Activated naive CD8-positive, alpha-beta T cell treated with anti-CD3 and anti-CD28 coated beads, Interleukin-2, amount 10 ng/mL, durations not matched to agents 7 days and 5 days (primary cell): ENCODE results near the gene SPDEF. TPM values are rescaled to one million over a fixed set of nuclear protein-coding genes. Genes with fewer than 3 reads are reported as not detected.

Experiments used
- ATAC-seq: fragments of 150-1000 bp; cut with Tn5 transposase; one replicate; pipeline ENCODE4 v1.10.0; 2021; ENCODE audit warnings: low read depth, moderate library complexity
- POLR2A ChIA-PET: fragments of 350-600 bp; sonication (Branson Sonifier 250); formaldehyde crosslinking; loops from one replicate; lab custom pipeline; 2021; ENCODE audit warnings: antibody characterized with exemption; lab: Charles Lee
- DNase-seq: peaks from one replicate; pipeline ENCODE4 v3.0.0; 2021
- H3K27ac Mint-ChIP-seq: one replicate; pipeline ENCODE4 v1.8.0; 2022; ENCODE audit warnings: mild to moderate bottlenecking, mixed read lengths
- H3K27me3 Mint-ChIP-seq: one replicate; pipeline ENCODE4 v1.8.0; 2022; ENCODE audit warnings: mild to moderate bottlenecking, moderate library complexity, mixed read lengths
- H3K36me3 Mint-ChIP-seq: one replicate; pipeline ENCODE4 v1.8.0; 2021; ENCODE audit warnings: mild to moderate bottlenecking, mixed read lengths
- H3K4me1 Mint-ChIP-seq: one replicate; pipeline ENCODE4 v1.8.0; 2021; ENCODE audit warnings: mixed read lengths
- H3K4me3 Mint-ChIP-seq: one replicate; pipeline ENCODE4 v1.8.0; 2022; ENCODE audit warnings: mild to moderate bottlenecking, moderate library complexity, mixed read lengths
- H3K9me3 Mint-ChIP-seq: one replicate; pipeline ENCODE4 v1.8.0; 2021; ENCODE audit warnings: mixed read lengths
- total RNA-seq, 2 experiments: library from RNA; stranded (reverse); gene quantifications; one replicate each; pipeline ENCODE4 v1.2.3, GENCODE V29; 2021

SPDEF gene
- total RNA-seq = not detected

- Mint-ChIP-seq H3K9me3 (no peaks in the 10 kb centered on the region), H3K27ac (peak within 1 kb of the TSS; percentile 74), H3K27me3 (peaks cover 4% of the 10 kb centered on the region), H3K4me1 (peaks cover 12% of the 10 kb centered on the region), H3K36me3 (no peaks in the 10 kb centered on the region), H3K4me3 (peak within 1 kb of the TSS; percentile 41)
- DNase-seq = no peak
- POLR2A ChIA-PET = no interaction called here
- no peak for ATAC-seq
These were observed at the start of gene SPDEF for GRCh38 chr6:34556031-34556471. Gene SPDEF, minus strand, starts transcription at chr6:34556329. Its CDS starts 11,874 bp downstream, at chr6:34544455.

GRCh38 chr6:34603707-34604106 lies 47.6 kb upstream of the SPDEF start:
- Mint-ChIP-seq H3K27me3 (no peaks in the 10 kb centered on the region), H3K36me3 (peaks cover 2% of the 10 kb centered on the region), H3K9me3 (no peaks in the 10 kb centered on the region), H3K27ac (no peak overlapping the region), H3K4me1 (peaks cover 4% of the 10 kb centered on the region), H3K4me3 (no peak overlapping the region)
- POLR2A ChIA-PET = no interaction called here
- DNase-seq = no peak
- no peak for ATAC-seq

GRCh38 chr6:34602318-34603111 lies 46.4 kb upstream of the SPDEF start:
- H3K27ac Mint-ChIP-seq = no peak overlapping the region
- H3K4me1 Mint-ChIP-seq = peaks cover 8% of the 10 kb centered on the region
- POLR2A ChIA-PET = interaction anchor here (0.6 kb wide), 1 partner anchor 31 kb away, joined by 3 read pairs; no protein-coding TSS in a partner anchor
- no peak for ATAC-seq
- DNase-seq = no peak
- no peaks in the 10 kb centered on the region for H3K36me3 Mint-ChIP-seq
- H3K9me3 Mint-ChIP-seq = no peaks in the 10 kb centered on the region
- no peaks in the 10 kb centered on the region for H3K27me3 Mint-ChIP-seq
- no peak overlapping the region for H3K4me3 Mint-ChIP-seq

GRCh38 chr6:34601706-34602105 lies 45.6 kb upstream of the SPDEF start:
- no peak overlapping the region for H3K27ac Mint-ChIP-seq
- H3K4me1 Mint-ChIP-seq = peaks cover 4% of the 10 kb centered on the region
- peaks cover 1% of the 10 kb centered on the region for H3K36me3 Mint-ChIP-seq
- POLR2A ChIA-PET = no interaction called here
- no peaks in the 10 kb centered on the region for H3K27me3 Mint-ChIP-seq
- H3K4me3 Mint-ChIP-seq = no peak overlapping the region
- no peak for ATAC-seq
- no peak for DNase-seq
- no peaks in the 10 kb centered on the region for H3K9me3 Mint-ChIP-seq

- no peak overlapping the region for H3K4me3 Mint-ChIP-seq
- peaks cover 4% of the 10 kb centered on the region for H3K4me1 Mint-ChIP-seq
- H3K9me3 Mint-ChIP-seq = no peaks in the 10 kb centered on the region
- peaks cover 2% of the 10 kb centered on the region for H3K36me3 Mint-ChIP-seq
- no peaks in the 10 kb centered on the region for H3K27me3 Mint-ChIP-seq
- H3K27ac Mint-ChIP-seq = no peak overlapping the region
- DNase-seq (no peak), ATAC-seq (no peak)
- POLR2A ChIA-PET = no interaction called here
These were observed 44.7 kb upstream of the SPDEF start for GRCh38 chr6:34600796-34601195.

GRCh38 chr6:34600101-34600500 lies 44.0 kb upstream of the SPDEF start:
- POLR2A ChIA-PET = no interaction called here
- Mint-ChIP-seq H3K4me3 (no peak overlapping the region), H3K27ac (no peak overlapping the region), H3K36me3 (peaks cover 2% of the 10 kb centered on the region), H3K4me1 (peaks cover 4% of the 10 kb centered on the region), H3K9me3 (no peaks in the 10 kb centered on the region), H3K27me3 (no peaks in the 10 kb centered on the region)
- DNase-seq (no peak), ATAC-seq (no peak)

GRCh38 chr6:34598712-34599111 lies 42.6 kb upstream of the SPDEF start:
- ATAC-seq = no peak
- no peak overlapping the region for H3K27ac Mint-ChIP-seq

GRCh38 chr6:34597605-34598353 lies 41.6 kb upstream of the SPDEF start:
- no peak for ATAC-seq
- Mint-ChIP-seq H3K9me3 (no peaks in the 10 kb centered on the region), H3K4me1 (peaks cover 4% of the 10 kb centered on the region), H3K27me3 (no peaks in the 10 kb centered on the region), H3K4me3 (no peak overlapping the region), H3K27ac (no peak overlapping the region), H3K36me3 (peaks cover 2% of the 10 kb centered on the region)
- POLR2A ChIA-PET = interaction anchor here (0.6 kb wide), 1 partner anchor 37 kb away, joined by 3 read pairs; no protein-coding TSS in a partner anchor
- DNase-seq = no peak

More at GRCh38 chr6:34598712-34599111, 42.6 kb upstream of the SPDEF start:
- Mint-ChIP-seq H3K36me3 (peaks cover 2% of the 10 kb centered on the region), H3K4me1 (peaks cover 4% of the 10 kb centered on the region), H3K9me3 (no peaks in the 10 kb centered on the region), H3K4me3 (no peak overlapping the region), H3K27me3 (no peaks in the 10 kb centered on the region)
- DNase-seq = no peak
- POLR2A ChIA-PET = no interaction called here

- peaks cover 9% of the 10 kb centered on the region for H3K4me1 Mint-ChIP-seq
- DNase-seq (no peak), ATAC-seq (no peak)
- peaks cover 2% of the 10 kb centered on the region for H3K36me3 Mint-ChIP-seq
- no peaks in the 10 kb centered on the region for H3K9me3 Mint-ChIP-seq
- POLR2A ChIA-PET = no interaction called here
- no peak overlapping the region for H3K4me3 Mint-ChIP-seq
- H3K27ac Mint-ChIP-seq = peak overlapping the region; percentile 17
- H3K27me3 Mint-ChIP-seq = no peaks in the 10 kb centered on the region
These were observed 40.7 kb upstream of the SPDEF start for GRCh38 chr6:34596798-34597197.

- DNase-seq = no peak
- Mint-ChIP-seq H3K27ac (no peak overlapping the region), H3K36me3 (peaks cover 2% of the 10 kb centered on the region), H3K4me3 (no peak overlapping the region), H3K27me3 (no peaks in the 10 kb centered on the region), H3K4me1 (peaks cover 16% of the 10 kb centered on the region), H3K9me3 (no peaks in the 10 kb centered on the region)
- no peak for ATAC-seq
- POLR2A ChIA-PET = no interaction called here
These were observed 39.4 kb upstream of the SPDEF start for GRCh38 chr6:34595332-34596184.

- Mint-ChIP-seq H3K27ac (no peak overlapping the region), H3K27me3 (no peaks in the 10 kb centered on the region), H3K9me3 (no peaks in the 10 kb centered on the region), H3K36me3 (peaks cover 2% of the 10 kb centered on the region), H3K4me3 (no peak overlapping the region), H3K4me1 (peaks cover 18% of the 10 kb centered on the region)
- no peak for ATAC-seq
- POLR2A ChIA-PET = interaction anchor here (0.6 kb wide), 1 partner anchor 702 kb away, joined by 3 read pairs; no protein-coding TSS in a partner anchor
- DNase-seq = no peak
These were observed 37.6 kb upstream of the SPDEF start for GRCh38 chr6:34593701-34594100.

GRCh38 chr6:34592208-34592952 lies 36.3 kb upstream of the SPDEF start:
- Mint-ChIP-seq H3K4me1 (peaks cover 14% of the 10 kb centered on the region), H3K4me3 (no peak overlapping the region)
- DNase-seq = no peak

More at GRCh38 chr6:34592208-34592952, 36.3 kb upstream of the SPDEF start:
- ATAC-seq = no peak
- Mint-ChIP-seq H3K27ac (no peak overlapping the region), H3K9me3 (no peaks in the 10 kb centered on the region), H3K27me3 (no peaks in the 10 kb centered on the region), H3K36me3 (peaks cover 2% of the 10 kb centered on the region)
- POLR2A ChIA-PET = no interaction called here
